GM19438 (cell line): ENCODE measurements around the gene ARFGAP2.

Source experiments
- ATAC-seq: cut with Tn5 transposase; IDR thresholded peaks from one replicate; pipeline ENCODE4 v1.9.1; 2021; ENCODE audit warnings: low read depth; ENCODE audit not compliant: unreplicated experiment

ARFGAP2 gene

GRCh38 chr11:47188259-47188658, 11.6 kb upstream of the ARFGAP2 start:
- no peak for ATAC-seq

DNA sequence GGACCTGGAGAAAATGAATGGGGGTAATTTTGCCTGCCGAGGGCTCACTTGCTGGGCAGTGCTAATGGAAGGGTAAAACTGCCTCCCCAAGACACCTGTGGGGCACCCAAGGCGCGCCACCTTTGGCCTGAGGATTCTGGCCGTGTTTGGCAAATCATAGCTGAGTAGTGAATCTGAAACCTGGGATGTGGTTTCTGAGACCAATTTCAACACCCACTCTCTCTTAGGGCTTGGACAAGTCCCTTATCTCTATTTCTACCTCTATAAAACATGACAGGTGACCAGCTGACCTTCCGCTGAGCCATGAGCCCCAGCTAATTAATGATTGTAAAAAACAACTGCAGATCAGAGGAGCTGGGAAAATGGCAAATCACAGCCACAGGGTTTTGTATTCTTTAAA, 11.0 kb upstream of the ARFGAP2 start:
- no peak for ATAC-seq

GRCh38 chr11:47186700-47187695, 10.3 kb upstream of the ARFGAP2 start:
- ATAC-seq: no peak

- peak; percentile 69 for ATAC-seq
Observed at GRCh38 chr11:47186076-47186699, 9.5 kb upstream of the ARFGAP2 start, which contains the start of gene PACSIN3. PACSIN3 (minus strand) TSS chr11:47186434; CDS start chr11:47182727, 3,707 bp downstream.

DNA sequence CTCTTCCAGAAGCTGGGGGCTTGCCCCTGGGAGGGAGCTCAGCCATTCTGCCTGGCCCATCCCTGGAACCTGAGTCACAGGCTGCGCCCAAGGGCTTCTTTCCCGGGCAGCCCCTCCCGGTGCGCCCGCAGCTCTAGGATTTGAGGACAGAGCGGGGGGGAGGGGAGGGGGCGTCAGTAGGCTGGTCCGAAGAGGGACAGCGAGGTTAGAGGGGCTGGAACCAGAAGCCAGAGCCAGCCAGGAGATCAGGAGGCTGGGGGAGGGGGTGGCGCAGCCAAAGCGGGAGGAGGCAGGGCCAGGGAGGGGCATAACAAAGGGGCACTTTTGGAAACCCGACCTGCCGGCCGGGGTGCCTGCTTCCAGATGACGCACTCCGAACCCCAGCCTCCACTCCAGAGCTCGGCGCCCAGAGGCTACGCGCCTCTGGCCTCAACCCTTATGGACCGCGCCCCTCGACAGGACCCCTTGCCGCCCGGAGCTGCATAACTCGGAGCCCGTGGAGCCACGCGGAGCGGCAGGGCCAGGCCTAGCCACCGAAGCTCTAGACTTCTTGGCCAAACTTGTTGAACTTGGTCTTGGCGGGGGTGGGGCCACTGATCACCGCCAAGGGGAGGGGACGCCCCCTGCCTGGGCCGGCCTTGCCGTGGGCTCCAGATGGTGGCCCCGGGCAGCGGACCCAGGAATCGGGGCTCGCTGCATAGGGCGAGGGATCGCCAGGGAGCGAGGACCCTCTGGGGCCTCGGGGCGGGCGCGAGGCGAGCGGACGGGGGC, 8.8 kb upstream of the ARFGAP2 start:
- no peak for ATAC-seq

DNA sequence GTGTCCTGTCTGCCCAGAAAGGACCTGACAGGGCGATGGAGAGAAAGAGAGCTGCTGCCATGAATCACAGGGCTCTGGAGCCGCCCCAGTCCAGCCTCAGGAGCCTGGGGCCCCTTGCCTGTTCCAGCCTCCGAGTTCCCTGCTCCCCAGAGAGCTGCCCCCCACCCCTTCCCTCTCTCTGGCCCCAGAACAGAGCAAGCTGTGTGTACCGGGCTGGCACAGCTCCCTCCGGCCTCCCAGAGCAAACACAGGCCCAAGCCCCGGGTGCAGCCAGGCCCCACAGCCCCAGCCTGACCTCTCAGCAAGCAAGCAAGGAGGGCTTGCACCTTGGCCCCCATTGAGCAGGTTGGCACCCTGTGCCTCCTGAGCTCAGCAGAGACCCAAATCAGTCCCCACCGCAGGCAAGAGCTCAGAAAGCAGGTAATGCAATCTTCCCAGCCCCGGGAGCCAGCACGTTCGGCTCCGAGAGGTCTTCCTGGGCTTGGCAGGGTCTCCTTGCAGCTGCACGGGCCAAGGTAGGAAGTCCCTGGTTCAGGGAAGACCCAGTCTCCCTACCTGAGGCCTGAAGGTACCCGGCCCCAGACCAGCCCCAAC, 8.1 kb upstream of the ARFGAP2 start:
- ATAC-seq: no peak

DNA sequence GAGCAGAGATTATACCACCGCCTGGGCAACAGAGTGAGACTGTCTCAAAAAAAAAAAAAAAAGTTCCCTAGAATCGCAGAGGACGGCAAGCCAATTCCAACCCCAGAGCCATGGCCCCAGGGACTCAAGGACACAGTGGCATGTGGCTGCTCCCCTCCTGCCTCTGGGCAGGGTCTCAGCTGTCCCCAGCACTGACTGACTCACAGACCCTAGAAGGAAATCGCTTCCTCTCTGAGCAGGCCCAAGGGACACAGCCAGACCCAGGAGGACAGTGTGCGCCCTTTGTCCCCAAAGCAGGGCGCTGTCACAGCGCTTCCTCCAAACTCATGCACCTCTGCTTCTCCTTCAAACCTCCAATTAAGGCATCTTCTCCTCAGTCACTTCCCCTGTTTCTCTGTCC, 7.3 kb upstream of the ARFGAP2 start:
- ATAC-seq: no peak

DNA sequence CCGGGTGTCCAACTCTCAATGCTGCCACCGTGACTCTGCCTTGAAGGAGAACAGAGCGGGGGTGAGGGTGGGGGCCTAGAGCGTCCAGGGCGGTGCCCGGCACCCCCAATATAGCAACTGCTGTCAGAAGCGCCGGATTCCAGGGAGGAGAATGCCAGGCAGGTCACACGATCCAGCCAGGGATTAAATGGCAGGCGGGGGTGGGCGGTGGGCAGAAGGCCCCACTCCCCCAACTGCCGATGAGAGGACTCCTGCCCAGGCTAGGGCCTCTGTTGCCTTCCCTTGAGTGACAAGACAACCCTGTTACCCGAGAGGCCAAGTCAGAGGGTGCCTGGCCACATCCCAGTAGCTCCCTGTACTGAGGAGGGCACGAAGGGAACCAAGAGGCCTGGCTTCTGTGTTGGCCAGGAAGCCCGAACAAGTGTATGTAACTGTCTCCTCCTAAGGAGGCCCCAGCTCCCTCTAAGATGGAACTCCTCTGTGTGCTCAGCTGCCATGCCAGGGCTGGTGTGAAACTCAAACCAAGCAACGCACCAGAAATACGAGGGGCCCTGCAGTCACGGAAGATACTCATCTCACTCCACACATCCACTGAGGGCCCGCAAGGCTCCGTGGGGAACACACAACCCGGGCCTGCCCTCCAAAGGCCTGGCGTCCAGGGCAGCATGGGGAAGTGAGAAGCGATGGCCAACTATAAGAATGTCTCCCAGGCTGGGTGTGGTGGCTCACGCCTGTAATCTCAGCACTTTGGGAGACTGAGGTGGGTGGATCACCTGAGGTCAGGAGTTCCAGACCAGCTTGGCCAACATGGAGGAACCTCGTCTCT, 6.6 kb upstream of the ARFGAP2 start:
- ATAC-seq: no peak

- ATAC-seq: no peak
Observed at GRCh38 chr11:47182380-47182779, 5.7 kb upstream of the ARFGAP2 start.

- no peak for ATAC-seq
Observed at GRCh38 chr11:47181271-47181670, 4.6 kb upstream of the ARFGAP2 start.

DNA sequence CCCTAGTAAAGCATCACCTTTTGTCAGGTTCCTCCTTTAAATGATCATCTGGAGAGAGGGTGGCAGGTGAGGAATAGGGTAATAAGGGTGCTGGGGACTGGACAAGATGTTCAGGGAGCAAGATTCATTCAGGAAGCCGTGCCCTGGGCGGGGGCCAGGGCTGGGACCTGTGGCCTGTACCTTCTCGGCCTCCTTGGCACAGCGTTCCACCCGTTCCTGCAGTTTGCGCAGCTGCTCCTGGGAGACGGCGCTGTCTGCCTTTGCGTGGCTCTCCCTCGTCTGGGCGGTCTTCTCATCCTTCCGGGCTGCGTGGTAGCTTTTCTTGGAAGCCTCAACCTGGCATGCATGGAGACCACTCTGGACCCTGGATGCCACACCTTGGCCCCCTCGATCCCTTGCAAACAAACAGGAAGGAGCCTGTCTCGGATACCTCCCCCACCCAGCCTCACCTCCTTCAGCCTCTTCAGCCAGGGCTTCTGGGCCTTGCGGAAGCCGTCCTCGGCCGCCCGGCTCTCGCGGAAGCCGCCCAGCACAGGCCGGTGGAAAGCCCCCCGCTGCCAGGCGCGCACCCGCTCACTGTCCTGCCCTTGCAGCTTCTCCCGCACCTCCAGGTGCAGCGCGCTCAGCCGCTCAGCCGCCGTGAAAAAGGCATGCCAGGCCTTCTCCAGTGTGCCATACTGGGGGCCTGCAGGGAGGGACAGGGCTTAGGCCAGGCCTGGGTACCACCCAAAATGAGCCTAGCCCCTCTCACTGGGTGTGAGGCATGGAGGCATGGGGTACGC, 3.5 kb upstream of the ARFGAP2 start:
- no peak for ATAC-seq

GRCh38 chr11:47179655-47179991, 2.9 kb upstream of the ARFGAP2 start:
- no peak for ATAC-seq

DNA sequence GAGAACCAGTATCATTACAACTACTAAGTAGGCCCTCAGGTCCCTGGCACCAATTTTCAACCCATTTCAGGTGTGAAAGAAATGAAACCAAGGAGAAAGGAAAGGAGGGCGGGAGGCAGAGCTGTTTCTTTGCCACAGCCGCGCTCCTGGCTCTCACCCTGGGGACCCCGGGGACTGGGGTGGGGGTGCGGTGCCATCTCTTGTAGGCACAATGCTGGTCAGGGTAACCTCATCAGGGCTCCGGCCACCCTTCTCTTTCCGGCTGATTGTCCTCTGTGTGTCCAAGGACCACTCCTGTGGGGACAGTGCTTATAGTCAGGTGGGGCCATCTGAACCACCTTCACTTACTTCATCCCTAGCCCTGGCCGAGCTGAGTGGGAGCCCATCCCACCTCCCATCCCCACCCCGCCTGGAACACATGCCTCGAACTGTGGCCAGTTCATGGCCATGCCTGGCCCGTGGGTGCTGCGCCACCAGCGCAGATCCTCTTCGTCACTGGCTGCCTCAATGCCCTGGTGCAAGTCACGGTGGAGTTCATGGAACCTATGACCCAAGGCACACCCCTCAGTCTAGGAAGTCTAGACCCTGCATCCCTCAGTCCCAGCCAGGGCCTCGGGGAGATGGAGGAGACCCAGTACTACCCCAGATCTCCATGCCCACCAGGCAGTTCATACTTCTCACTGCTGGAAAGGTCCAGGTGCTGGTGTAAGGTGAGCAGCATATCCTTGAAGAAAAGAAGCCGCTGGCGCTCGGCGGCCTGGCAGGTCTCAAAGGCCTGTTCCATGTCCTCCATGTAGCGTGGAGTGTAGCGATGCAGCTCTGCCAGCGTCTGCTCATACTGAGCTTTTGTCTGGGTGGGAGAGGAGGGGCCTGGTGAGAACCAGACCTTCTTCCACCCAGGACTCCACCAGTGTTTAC, 2.3 kb upstream of the ARFGAP2 start:
- no peak for ATAC-seq

DNA sequence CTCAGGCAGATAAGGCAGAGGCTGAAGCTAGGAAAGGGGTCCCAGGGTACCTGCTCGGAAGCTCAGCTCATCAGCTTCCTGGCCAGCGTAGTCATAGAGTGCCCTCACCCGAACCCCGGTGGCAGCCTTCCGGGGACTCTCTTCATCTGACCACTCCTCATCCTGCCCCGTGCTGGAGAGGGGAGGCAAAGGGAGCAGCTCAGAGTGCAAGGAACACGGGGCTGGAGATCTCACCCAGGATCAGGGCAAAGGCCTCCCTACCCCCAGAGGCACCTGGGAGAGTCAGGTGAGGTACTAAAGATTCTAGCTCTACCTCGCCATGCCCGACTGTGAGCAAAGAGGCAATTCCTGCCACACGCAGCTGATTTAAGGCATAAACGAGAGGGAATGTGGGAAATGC, 1.6 kb upstream of the ARFGAP2 start:
- ATAC-seq: no peak

DNA sequence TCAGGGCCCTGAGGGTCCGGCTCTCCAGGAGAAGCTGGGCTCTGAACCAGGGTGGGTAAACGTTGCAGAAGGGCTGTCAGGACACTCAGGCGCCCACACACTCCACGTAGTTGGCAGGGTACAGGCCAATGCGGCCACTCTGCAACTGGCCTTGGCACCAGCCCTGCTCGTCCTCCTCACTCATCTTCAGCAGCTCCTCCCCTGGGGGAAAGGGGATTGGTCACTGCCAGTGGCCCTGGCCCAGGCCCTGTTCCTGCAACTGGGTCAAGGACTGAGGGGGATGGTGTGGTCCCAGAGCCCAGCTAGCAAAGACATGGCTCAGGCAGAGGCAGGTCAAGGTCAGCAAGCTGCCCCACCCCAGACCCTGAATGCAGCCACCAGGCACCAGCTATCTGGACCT, 1.2 kb upstream of the ARFGAP2 start:
- no peak for ATAC-seq

DNA sequence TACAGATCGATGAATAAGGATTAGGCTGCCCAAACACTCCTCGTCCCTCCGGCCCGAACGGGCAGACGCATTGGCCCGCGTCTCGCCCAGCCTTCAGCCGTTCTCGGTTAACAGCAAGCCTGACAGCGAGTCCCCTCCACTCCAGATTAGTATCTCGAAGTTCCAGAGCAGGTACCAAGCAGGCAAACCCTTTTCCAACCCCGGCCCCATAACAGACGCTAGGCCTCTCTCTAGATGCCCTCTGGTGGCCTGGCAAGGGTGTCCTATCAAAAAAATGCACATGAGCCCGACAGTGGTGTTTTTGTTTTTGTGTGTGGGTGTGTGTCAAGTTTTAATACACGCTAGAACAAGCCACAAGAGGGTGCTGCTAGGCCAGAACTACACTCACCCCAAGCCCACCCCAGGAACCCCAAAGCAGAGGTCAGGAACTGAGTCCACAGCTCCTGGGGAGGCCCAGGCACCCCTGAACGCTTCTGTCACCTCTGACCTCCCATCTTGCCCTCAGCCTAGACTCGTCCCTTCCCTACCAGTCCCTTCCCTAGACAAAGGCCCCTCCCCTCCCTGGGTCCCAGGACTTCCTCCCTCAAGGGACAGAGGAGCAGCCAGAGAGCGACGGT, 658 bp upstream of the ARFGAP2 start:
- peak; percentile 47 for ATAC-seq

GRCh38 chr11:47175746-47176327, 842 bp downstream of the ARFGAP2 start:
- no peak for ATAC-seq
